GM19324 (cell line): ENCODE data around the gene NFIA.
"Not testable (repeated sequence)": the region's sequence is repeated elsewhere in the genome, so short reads cannot be mapped to it uniquely, and the experiment has no call there.

Source experiments
- ATAC-seq: cut with Tn5 transposase; IDR thresholded peaks from one replicate; pipeline ENCODE4 v1.9.1; 2021; ENCODE audit warnings: mild to moderate bottlenecking, moderate library complexity; ENCODE audit not compliant: unreplicated experiment, low FRiP score

The NFIA gene

GRCh38 chr1:61460191-61460590 is 377.8 kb downstream of the NFIA start:
- no peak for ATAC-seq

- no peak for ATAC-seq
These were observed 379.3 kb downstream of the NFIA start for GRCh38 chr1:61461406-61462384.

GRCh38 chr1:61462628-61463027 is 380.3 kb downstream of the NFIA start:
- ATAC-seq = no peak

GRCh38 chr1:61463220-61463619 is 380.9 kb downstream of the NFIA start:
- no peak for ATAC-seq

GRCh38 chr1:61467836-61468235 is 385.5 kb downstream of the NFIA start:
- ATAC-seq = not testable (repeated sequence)

- ATAC-seq = no peak
These were observed 387.0 kb downstream of the NFIA start for GRCh38 chr1:61469365-61469764.

- no peak for ATAC-seq
These were observed 390.5 kb downstream of the NFIA start for GRCh38 chr1:61472876-61473275.

GRCh38 chr1:61474269-61474817 is 392.0 kb downstream of the NFIA start:
- ATAC-seq = no peak

GRCh38 chr1:61474963-61475362 is 392.6 kb downstream of the NFIA start:
- no peak for ATAC-seq

GRCh38 chr1:61477301-61477700 is 394.9 kb downstream of the NFIA start:
- no peak for ATAC-seq

- ATAC-seq = no peak
These were observed 398.0 kb downstream of the NFIA start for GRCh38 chr1:61480273-61480935.

- ATAC-seq = no peak
These were observed 399.0 kb downstream of the NFIA start for GRCh38 chr1:61481315-61481715.

GRCh38 chr1:61482170-61482734 is 399.9 kb downstream of the NFIA start:
- ATAC-seq = no peak

- ATAC-seq = no peak
These were observed 404.6 kb downstream of the NFIA start for GRCh38 chr1:61486783-61487536.

GRCh38 chr1:61487801-61488200 is 405.4 kb downstream of the NFIA start:
- no peak for ATAC-seq

- ATAC-seq = no peak
These were observed 408.6 kb downstream of the NFIA start for GRCh38 chr1:61490924-61491323.

GRCh38 chr1:61491497-61491896 is 409.1 kb downstream of the NFIA start:
- no peak for ATAC-seq

GRCh38 chr1:61494000-61494399 is 411.6 kb downstream of the NFIA start:
- no peak for ATAC-seq

- no peak for ATAC-seq
These were observed 414.1 kb downstream of the NFIA start for GRCh38 chr1:61496501-61496900.

GRCh38 chr1:61497013-61497412 is 414.7 kb downstream of the NFIA start:
- no peak for ATAC-seq
